GM23338 (cell line): ENCODE results near the gene GFER. TPM values are rescaled to one million over a fixed set of nuclear protein-coding genes. Genes with fewer than 3 reads are reported as not detected.

Experiments
- ATAC-seq: fragments of 200-7000 bp; cut with Tn5 transposase; 3 replicates; pipeline ENCODE4 v1.9.1; 2020
- DNase-seq: peaks from one replicate; pipeline ENCODE4 v3.0.0-alpha.2; 2015; ENCODE audit warnings: low spot score
- H2AFZ ChIP-seq: fragments of 200-600 bp; sonication (generic); 2 replicates; pipeline ENCODE4 v1.8.0; 2016; ENCODE audit warnings: antibody characterized with exemption, mild to moderate bottlenecking, moderate library complexity
- H3F3A ChIP-seq: fragments of 200-600 bp; sonication (generic); replicated peaks from 2 replicates; pipeline ENCODE4 v1.8.0; 2017; ENCODE audit warnings: antibody characterized with exemption, mixed run types, low read depth
- H3K27ac ChIP-seq: fragments of 200-600 bp; sonication (generic); 2 replicates; pipeline ENCODE4 v1.6.1; 2016; ENCODE audit warnings: low read depth
- H3K27me3 ChIP-seq: fragments of 200-600 bp; sonication (generic); 2 replicates; pipeline ENCODE4 v1.8.0; 2016; ENCODE audit warnings: mild to moderate bottlenecking, mixed run types, moderate library complexity; ENCODE audit not compliant: insufficient read depth
- H3K36me3 ChIP-seq: fragments of 200-600 bp; sonication (generic); 2 replicates; pipeline ENCODE4 v1.8.0; 2016; ENCODE audit warnings: mild to moderate bottlenecking; ENCODE audit not compliant: insufficient read depth
- H3K4me1 ChIP-seq: fragments of 200-600 bp; sonication (generic); 2 replicates; pipeline ENCODE4 v1.8.0; 2016; ENCODE audit warnings: mild to moderate bottlenecking, moderate library complexity; ENCODE audit not compliant: insufficient read depth
- H3K4me2 ChIP-seq: fragments of 200-600 bp; sonication (generic); 2 replicates; pipeline ENCODE4 v1.7.1; 2017; ENCODE audit warnings: mixed run types
- H3K4me3 ChIP-seq: fragments of 200-600 bp; sonication (generic); 2 replicates; pipeline ENCODE4 v1.6.1; 2016; ENCODE audit warnings: mixed run types
- H3K79me2 ChIP-seq: fragments of 200-600 bp; sonication (generic); replicated peaks from 2 replicates; pipeline ENCODE4 v1.8.0; 2017; ENCODE audit warnings: mild to moderate bottlenecking; ENCODE audit not compliant: insufficient read depth
- H3K9me2 ChIP-seq: fragments of 200-600 bp; sonication (generic); 2 replicates; pipeline ENCODE4 v1.8.0; 2017; ENCODE audit not compliant: insufficient read depth
- H4K20me1 ChIP-seq: fragments of 200-600 bp; sonication (generic); replicated peaks from 2 replicates; pipeline ENCODE4 v1.8.0; 2017; ENCODE audit warnings: mild to moderate bottlenecking; ENCODE audit not compliant: insufficient read depth
- H3K27ac Mint-ChIP-seq: 2 replicates; pipeline ENCODE4 v1.8.0; 2020; ENCODE audit warnings: inconsistent platforms, mild to moderate bottlenecking, moderate library complexity, mixed read lengths
- H3K27me3 Mint-ChIP-seq: 3 replicates; pipeline ENCODE4 v1.8.0; 2022; ENCODE audit warnings: low read depth, mild to moderate bottlenecking, moderate library complexity, mixed read lengths, inconsistent platforms; ENCODE audit not compliant: insufficient read depth, poor library complexity
- H3K36me3 Mint-ChIP-seq: 3 replicates; pipeline ENCODE4 v1.8.0; 2021; ENCODE audit warnings: low read depth, mild to moderate bottlenecking, inconsistent platforms, moderate library complexity, mixed read lengths
- H3K4me1 Mint-ChIP-seq: 3 replicates; pipeline ENCODE4 v1.8.0; 2020; ENCODE audit warnings: mild to moderate bottlenecking, inconsistent platforms, mixed read lengths
- H3K4me3 Mint-ChIP-seq: 3 replicates; pipeline ENCODE4 v1.8.0; 2021; ENCODE audit warnings: moderate library complexity, mild to moderate bottlenecking, inconsistent platforms, mixed read lengths
- H3K9me3 Mint-ChIP-seq: 3 replicates; pipeline ENCODE4 v1.8.0; 2020; ENCODE audit warnings: moderate library complexity, mild to moderate bottlenecking, inconsistent platforms, mixed read lengths
- CREB1 ChIP-seq: fragments of 250-450 bp; sonication (Bioruptor Pico); IDR thresholded peaks from 2 replicates; pipeline ENCODE4 v1.5.0; 2020; ENCODE audit warnings: low read depth, mild to moderate bottlenecking, moderate library complexity
- CTCF ChIP-seq, 2 experiments: fragments of 200-600 bp in 1 of 2; sonication (generic) in 1 of 2; conservative IDR thresholded peaks; 2 replicates each; pipeline versions ENCODE4 v1.5.1 to v1.6.1; 2016 to 2017; ENCODE audit warnings: antibody characterized with exemption in 2 of 2, low read depth in 2 of 2, mild to moderate bottlenecking in 2 of 2, moderate library complexity in 1 of 2
- ETS1 ChIP-seq: IDR thresholded peaks from 2 replicates; pipeline ENCODE4 v1.6.1; 2016; ENCODE audit warnings: antibody characterized with exemption
- EZH2 ChIP-seq: fragments of 200-600 bp; sonication (generic); IDR thresholded peaks from one replicate; pipeline ENCODE4 v1.8.0; 2017; ENCODE audit warnings: antibody characterized with exemption, mild to moderate bottlenecking, low read depth; ENCODE audit not compliant: unreplicated experiment
- EZH2phosphoT487 ChIP-seq: fragments of 200-600 bp; sonication (generic); IDR thresholded peaks from one replicate; pipeline ENCODE4 v1.8.1; 2018; ENCODE audit warnings: antibody characterized with exemption; ENCODE audit not compliant: unreplicated experiment
- JUNB ChIP-seq: IDR thresholded peaks from one replicate; pipeline ENCODE4 v1.6.1; 2016; ENCODE audit warnings: antibody characterized with exemption; ENCODE audit not compliant: unreplicated experiment
- NANOG ChIP-seq: IDR thresholded peaks from 2 replicates; pipeline ENCODE4 v1.6.1; 2016; ENCODE audit warnings: antibody characterized with exemption, borderline replicate concordance
- POLR2AphosphoS5 ChIP-seq: IDR thresholded peaks from 2 replicates; pipeline ENCODE4 v1.6.1; 2016; ENCODE audit warnings: antibody characterized with exemption, low read depth
- REST ChIP-seq: IDR thresholded peaks from one replicate; pipeline ENCODE4 v1.6.1; 2018; ENCODE audit warnings: antibody characterized with exemption; ENCODE audit not compliant: unreplicated experiment
- STAT1 ChIP-seq: IDR thresholded peaks from one replicate; pipeline ENCODE4 v1.6.1; 2016; ENCODE audit warnings: antibody characterized with exemption; ENCODE audit not compliant: unreplicated experiment
- ZNF114 ChIP-seq: fragments of 250-450 bp; sonication (Bioruptor Pico); IDR thresholded peaks from 2 replicates; pipeline ENCODE4 v1.5.0; 2020; ENCODE audit warnings: mild to moderate bottlenecking, moderate library complexity
- ZNF331 ChIP-seq: fragments of 250-450 bp; sonication (Bioruptor Pico); IDR thresholded peaks from 2 replicates; pipeline ENCODE4 v1.5.0; 2020; ENCODE audit warnings: low read depth, mild to moderate bottlenecking, moderate library complexity
- ZNF462 ChIP-seq: fragments of 250-450 bp; sonication (Bioruptor Pico); IDR thresholded peaks from 2 replicates; pipeline ENCODE4 v1.5.0; 2020; ENCODE audit warnings: mild to moderate bottlenecking, moderate library complexity
- polyA plus RNA-seq: library from polyadenylated mRNA; unstranded; fragments of >200 nt; fragmentation: Nextera tagmentation; extraction: Ambion mirVana; gene quantifications from 2 replicates; pipeline ENCODE4 v1.2.1, GENCODE V29; 2016
- total RNA-seq: library from RNA; depleted of rRNA; stranded (reverse); fragments of >200 nt; shearing (Covaris generic); gene quantifications from 2 replicates; pipeline ENCODE4 v1.2.3, GENCODE V29; 2014

Gene GFER
- total and polyA plus RNA-seq, 2 experiments from 2014 or later: 40.1 to 64.5 TPM

- H3K27me3 Mint-ChIP-seq: peaks cover 43% of the 10 kb centered on the region
- Histone ChIP-seq H3K9me2 (no peaks in the 10 kb centered on the region), H3K27me3 (peaks cover 33% of the 10 kb centered on the region), H3K27ac (no peak overlapping the region), H2AFZ (no peak overlapping the region), H3K4me1 (peaks cover 11% of the 10 kb centered on the region; the same call in 1 of the 2 replicates), H4K20me1 (no peaks in the 10 kb centered on the region; the same call in 1 of the 2 replicates), H3K36me3 (no peaks in the 10 kb centered on the region), H3K79me2 (peaks cover 9% of the 10 kb centered on the region), H3F3A (peaks cover 22% of the 10 kb centered on the region), H3K4me3 (peak overlapping the region; percentile 86), H3K4me2 (no peak overlapping the region)
- no peaks in the 10 kb centered on the region for H3K9me3 Mint-ChIP-seq
- H3K36me3 Mint-ChIP-seq: peaks cover 15% of the 10 kb centered on the region
- no peak for TF ChIP-seq ZNF114
- TF ChIP-seq EZH2phosphoT487: no peak
- no peak for TF ChIP-seq CTCF (conservative IDR thresholded peaks at IDR 0.05; ENCODE audit: low read depth in 2 of 2)
- TF ChIP-seq EZH2: no peak
- TF ChIP-seq JUNB: no peak
- TF ChIP-seq STAT1: no peak
- no peak for TF ChIP-seq ZNF331
- TF ChIP-seq ETS1: no peak
- no peak for TF ChIP-seq ZNF462 (CRISPR knock-in tag)
- no peak for TF ChIP-seq NANOG
- TF ChIP-seq POLR2AphosphoS5: no peak
- TF ChIP-seq CREB1 (CRISPR knock-in tag): no peak
- no peak for TF ChIP-seq REST
- ATAC-seq: peak; percentile 2; the same call in 2 of the 3 replicates
- DNase-seq: no peak
- no peak overlapping the region; the same call in 1 of the 3 replicates for H3K4me3 Mint-ChIP-seq
- H3K4me1 Mint-ChIP-seq: peaks cover 15% of the 10 kb centered on the region
- H3K27ac Mint-ChIP-seq: no peak overlapping the region
These were observed 6.0 kb downstream of the GFER start for GRCh38 chr16:1990101-1990350.
